Lung (tissue), 12 donors: Measurements from ENCODE around the gene HELZ2. TPM values are rescaled to one million over a fixed set of nuclear protein-coding genes. Genes with fewer than 3 reads are reported as not detected.

ENCODE experiments used
- ATAC-seq: fragments of 200-7000 bp; cut with Tn5 transposase; one replicate; pipeline ENCODE4 v1.9.1; 2020; ENCODE audit warnings: moderate number of reproducible peaks; ENCODE audit not compliant: insufficient read depth, low FRiP score
- DNase-seq, 3 donors: peaks; one replicate each; pipeline ENCODE4 v3.0.0-alpha.2; 2013 to 2017
- H3K27ac ChIP-seq, 2 donors: one replicate each; pipeline ENCODE4 v1.5.1; 2013; ENCODE audit warnings: mild to moderate bottlenecking in 2 of 2, moderate library complexity in 2 of 2, control low read depth in 1 of 2, inconsistent platforms in 1 of 2, low read depth in 1 of 2, low read length in 1 of 2
- H3K27me3 ChIP-seq, 3 donors: one replicate each; pipeline ENCODE4 v1.5.1; 2013; ENCODE audit warnings: low read length in 2 of 3; ENCODE audit not compliant: control insufficient read depth in 3 of 3, insufficient read depth in 3 of 3
- H3K36me3 ChIP-seq, 4 donors: one replicate each; pipeline ENCODE4 v1.5.1; 2013; ENCODE audit warnings: low read length in 4 of 4, mild to moderate bottlenecking in 1 of 4, moderate library complexity in 1 of 4; ENCODE audit not compliant: control insufficient read depth in 4 of 4, insufficient read depth in 4 of 4
- H3K4me1 ChIP-seq, 5 donors: one replicate each; pipeline ENCODE4 v1.5.1; 2013; ENCODE audit warnings: low read length in 5 of 5, mild to moderate bottlenecking in 2 of 5, moderate library complexity in 1 of 5; ENCODE audit not compliant: control insufficient read depth in 5 of 5, insufficient read depth in 5 of 5
- H3K4me3 ChIP-seq: one replicate; pipeline ENCODE4 v1.5.1; 2013; ENCODE audit warnings: mild to moderate bottlenecking, control low read depth, moderate library complexity
- H3K9ac ChIP-seq, 2 donors: one replicate each; pipeline ENCODE4 v1.5.1; 2013; ENCODE audit warnings: low read length in 2 of 2, control low read depth in 1 of 2; ENCODE audit not compliant: insufficient read depth in 1 of 2
- H3K9me3 ChIP-seq, 4 donors: one replicate each; pipeline ENCODE4 v1.5.1; 2013; ENCODE audit warnings: low read length in 3 of 4, mild to moderate bottlenecking in 1 of 4, moderate library complexity in 1 of 4; ENCODE audit not compliant: control insufficient read depth in 4 of 4, insufficient read depth in 3 of 4
- CTCF ChIP-seq: IDR thresholded peaks from 2 replicates; pipeline ENCODE4 v1.5.1; 2012; ENCODE audit warnings: mild to moderate bottlenecking; ENCODE audit errors: control extremely low read depth, extremely low read depth
- WGBS, 2 donors: extraction: QIAGEN DNeasy Blood & Tissue Kit; methylation state at CpG; one replicate each; pipeline ENCODE4 v1.1.7; 2013; 5-methylcytosine and 5-hydroxymethylcytosine counted together
- polyA plus RNA-seq, 2 donors: library from polyadenylated mRNA; stranded (reverse); fragments of 200-250 nt; gene quantifications; one replicate each; pipeline ENCODE4 v1.2.1, GENCODE V29; 2013
- total RNA-seq, 2 donors: library from RNA; depleted of rRNA in 1 of 2; stranded (reverse); fragments of >200 nt in 1 of 2; gene quantifications; one replicate each; pipeline ENCODE4 v1.2.1, GENCODE V29; 2014 to 2021
- donor health status: control.
- donor health status: control.
- donor health status: Bipolar disorder and iron deficiency.
- donor health status: healthy.
- donor health status: DM: yes; HTN: yes; CAD: no.

The HELZ2 gene
- total and polyA plus RNA-seq, 4 donors: 9.0 to 47.2 (median 25.4) TPM

GRCh38 chr20:63565021-63565698 is 8.9 kb downstream of the HELZ2 start:
- Histone ChIP-seq H3K4me1 (no peaks in the 10 kb centered on the region), H3K27ac (no peak overlapping the region), H3K9me3 (peaks cover 0 to 8% (median 0%) of the 10 kb centered on the region in 4 donors), H3K36me3 (peaks cover 1 to 75% (median 5%) of the 10 kb centered on the region in 4 donors), H3K9ac (no peak overlapping the region), H3K4me3 (no peak overlapping the region), H3K27me3 (no peaks in the 10 kb centered on the region)
- ATAC-seq: no peak
- no peak for DNase-seq
- WGBS, 2 donors: 97 to 98% methylated on average over 61 of the region's 61 CpGs
- no peak for TF ChIP-seq CTCF

DNA sequence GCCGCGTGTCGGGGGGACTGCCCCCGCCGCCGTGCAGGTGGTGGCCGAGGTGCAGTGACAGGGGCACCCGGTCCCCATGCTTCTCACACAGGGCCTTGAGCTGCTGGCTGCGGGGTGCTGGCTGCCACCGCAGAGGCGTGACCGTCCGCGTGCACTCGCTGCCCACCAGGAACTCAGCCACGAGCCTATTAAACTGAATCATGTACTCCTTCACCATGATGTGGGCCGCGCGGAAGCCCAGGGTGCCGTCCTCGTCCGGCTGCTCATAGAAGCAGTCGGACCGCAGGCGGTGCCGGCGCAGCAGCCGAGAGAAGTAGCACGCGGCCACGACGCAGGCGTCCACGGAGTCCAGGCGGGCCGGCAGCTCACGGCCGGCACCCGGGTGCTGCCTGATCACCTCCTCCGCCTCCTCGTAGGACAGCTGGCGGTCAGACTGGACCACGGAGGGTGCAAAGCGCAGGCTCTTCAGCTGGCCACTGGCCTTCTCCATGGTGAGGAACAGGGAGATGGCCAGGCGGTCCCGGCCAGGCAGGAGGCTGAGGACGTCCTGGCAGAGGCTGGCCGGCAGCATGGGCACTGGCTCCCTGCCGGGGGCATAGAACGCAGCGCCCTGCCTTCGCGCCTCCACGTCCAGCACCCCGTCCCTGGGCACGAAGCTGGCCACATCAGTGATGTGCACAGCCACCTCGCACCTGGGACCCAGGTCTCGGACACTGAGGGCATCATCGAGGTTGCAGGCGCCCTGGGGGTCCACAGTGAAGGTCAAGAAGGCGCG is 9.8 kb downstream of the HELZ2 start:
- ATAC-seq: no peak
- DNase-seq: no peak
- H3K36me3 ChIP-seq: peaks cover 3 to 77% (median 6%) of the 10 kb centered on the region in 4 donors

DNA sequence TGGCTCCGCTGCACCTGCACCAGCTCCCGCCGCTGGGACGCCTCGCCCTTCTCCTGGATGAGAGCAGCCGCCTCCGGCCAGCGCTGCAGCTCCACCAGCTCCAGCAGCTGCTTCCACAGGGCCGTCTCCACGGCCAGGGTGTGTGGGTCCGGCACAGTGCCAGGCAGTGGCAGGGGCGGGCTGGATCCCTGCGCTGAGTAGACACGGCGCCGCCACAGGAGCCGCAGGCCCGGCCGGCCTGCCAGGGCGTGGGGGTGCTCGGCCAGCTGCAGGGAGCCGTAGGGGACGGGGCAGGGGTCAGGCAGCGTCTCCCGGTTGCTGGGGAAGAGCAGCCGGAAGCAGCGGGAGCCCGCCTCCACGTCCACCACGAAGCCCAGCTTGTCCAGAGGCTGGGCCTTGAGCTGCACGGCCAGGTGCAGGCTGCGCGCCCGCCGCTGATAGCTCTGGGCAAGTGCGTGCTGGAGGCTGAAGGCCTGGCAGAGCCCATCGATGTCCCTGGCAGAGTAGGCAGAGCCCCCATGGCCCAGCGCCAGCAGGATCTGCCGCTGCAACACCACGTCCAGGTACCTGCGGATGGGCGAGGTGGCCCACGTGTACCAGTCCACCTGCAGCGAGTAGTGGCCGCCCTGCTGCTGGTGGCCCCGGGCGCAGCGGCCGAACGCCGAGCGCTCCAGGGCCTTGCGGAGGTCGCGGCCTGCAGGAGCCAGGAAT is 10.7 kb downstream of the HELZ2 start:
- Histone ChIP-seq H3K27ac (no peak overlapping the region), H3K36me3 (peaks cover 3 to 79% (median 6%) of the 10 kb centered on the region in 4 donors), H3K4me1 (no peaks in the 10 kb centered on the region), H3K27me3 (no peaks in the 10 kb centered on the region), H3K9ac (no peak overlapping the region), H3K9me3 (peaks cover 0 to 8% (median 0%) of the 10 kb centered on the region in 4 donors), H3K4me3 (no peak overlapping the region)
- ATAC-seq (no peak), DNase-seq (no peak)
- 95 to 97% methylated on average over 54 to 55 of the region's 55 CpGs for WGBS, 2 donors
- TF ChIP-seq CTCF: no peak

More for the DNA sequence above, 9.8 kb downstream of the HELZ2 start:
- Histone ChIP-seq H3K27me3 (no peaks in the 10 kb centered on the region), H3K4me1 (no peaks in the 10 kb centered on the region), H3K9ac (no peak overlapping the region), H3K4me3 (no peak overlapping the region), H3K27ac (no peak overlapping the region), H3K9me3 (peaks cover 0 to 8% (median 0%) of the 10 kb centered on the region in 4 donors)
- 96% methylated on average over 62 of the region's 62 CpGs for WGBS, 2 donors
- no peak for TF ChIP-seq CTCF
